ENCODE measurements around the gene C10orf120.

C10orf120 gene

GRCh38 chr10:122733931-122734665, 34.5 kb upstream of the C10orf120 start:
- in situ Hi-C loops (cut with HindIII; ENCODE audit: low sequenced_read_pairs), result no loop called here
- no peak for TF ChIP-seq CTCF (IDR thresholded peaks at IDR 0.05; ENCODE audit: low read depth, low read length)
- H3K4me3 ChIP-seq (ENCODE audit: low read depth, low read length), result no peak overlapping the region
- no peak for DNase-seq (ENCODE audit: low read depth, low spot score)

GRCh38 chr10:122733443-122733842, 33.8 kb upstream of the C10orf120 start:
- H3K4me3 ChIP-seq (ENCODE audit: low read depth, low read length), result no peak overlapping the region
- no peak for DNase-seq (ENCODE audit: low read depth, low spot score)
- TF ChIP-seq CTCF (IDR thresholded peaks at IDR 0.05; ENCODE audit: low read depth, low read length), result no peak
- in situ Hi-C loops (cut with HindIII; ENCODE audit: low sequenced_read_pairs), result no loop called here

- no peak for TF ChIP-seq CTCF (IDR thresholded peaks at IDR 0.05; ENCODE audit: low read depth, low read length)
- in situ Hi-C loops (cut with HindIII; ENCODE audit: low sequenced_read_pairs), result no loop called here
- DNase-seq (ENCODE audit: low read depth, low spot score), result no peak
- H3K4me3 ChIP-seq (ENCODE audit: low read depth, low read length), result no peak overlapping the region
Observed at GRCh38 chr10:122730238-122730637, 30.6 kb upstream of the C10orf120 start.

GRCh38 chr10:122729126-122729525, 29.5 kb upstream of the C10orf120 start:
- in situ Hi-C loops (cut with HindIII; ENCODE audit: low sequenced_read_pairs), result no loop called here
- no peak for DNase-seq (ENCODE audit: low read depth, low spot score)
- no peak overlapping the region for H3K4me3 ChIP-seq (ENCODE audit: low read depth, low read length)
- no peak for TF ChIP-seq CTCF (IDR thresholded peaks at IDR 0.05; ENCODE audit: low read depth, low read length)

DNA sequence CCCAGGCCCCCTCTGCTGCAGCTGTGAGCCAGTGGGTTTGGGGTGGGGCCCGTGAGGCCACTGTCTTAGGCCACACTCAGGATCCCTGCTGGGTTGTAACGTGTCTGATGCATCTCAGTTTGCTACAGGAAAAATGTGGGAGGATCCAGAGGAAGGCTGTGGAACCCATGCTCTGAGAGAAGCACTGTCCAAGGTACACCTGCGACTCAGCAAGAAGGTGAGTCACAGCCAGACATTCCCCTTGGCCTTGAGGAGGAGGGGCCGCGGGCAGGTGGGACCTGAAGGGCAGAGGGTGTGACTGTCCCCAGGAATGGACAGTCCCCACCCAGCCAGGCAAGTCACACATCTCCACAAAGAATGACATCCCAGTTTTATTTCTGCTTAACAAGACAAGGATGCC, 27.8 kb upstream of the C10orf120 start:
- DNase-seq (ENCODE audit: low read depth, low spot score), result no peak

GRCh38 chr10:122725768-122726167, 26.1 kb upstream of the C10orf120 start:
- H3K4me3 ChIP-seq (ENCODE audit: low read depth, low read length), result no peak overlapping the region
- no peak for DNase-seq (ENCODE audit: low read depth, low spot score)
- in situ Hi-C loops (cut with HindIII; ENCODE audit: low sequenced_read_pairs), result no loop called here
- no peak for TF ChIP-seq CTCF (IDR thresholded peaks at IDR 0.05; ENCODE audit: low read depth, low read length)

More for the DNA sequence above, 27.8 kb upstream of the C10orf120 start:
- in situ Hi-C loops (cut with HindIII; ENCODE audit: low sequenced_read_pairs), result no loop called here
- no peak for TF ChIP-seq CTCF (IDR thresholded peaks at IDR 0.05; ENCODE audit: low read depth, low read length)
- H3K4me3 ChIP-seq (ENCODE audit: low read depth, low read length), result no peak overlapping the region
